Activated T-helper 1 cell treated with Interleukin-2 at 50 U/mL for 16 hours (primary cell): Measurements from ENCODE around the gene KIF3C.
"Not testable (repeated sequence)": the region's sequence is repeated elsewhere in the genome, so short reads cannot be mapped to it uniquely, and the experiment has no call there.

Experiments
- DNase-seq: peaks from one replicate; pipeline ENCODE4 v3.0.0-alpha.2; 2020; ENCODE audit warnings: low read depth

KIF3C gene

GRCh38 chr2:25982273-25982967 lies at the start of gene KIF3C:
TSS of gene KIF3C (minus strand) at chr2:25982497. CDS start at chr2:25981917, 580 bp downstream.
- peak; percentile 63 for DNase-seq

GRCh38 chr2:26028083-26028482 lies 45.8 kb upstream of the KIF3C start:
- not testable (repeated sequence) for DNase-seq

- DNase-seq = no peak
These were observed 43.2 kb upstream of the KIF3C start for GRCh38 chr2:26025509-26025908.

- DNase-seq = no peak
These were observed 42.0 kb upstream of the KIF3C start for GRCh38 chr2:26024260-26024659.

GRCh38 chr2:26020231-26020640 lies 37.9 kb upstream of the KIF3C start:
- DNase-seq = no peak

GRCh38 chr2:26018184-26019055 lies 36.1 kb upstream of the KIF3C start:
- no peak for DNase-seq

GRCh38 chr2:26017464-26018183 lies 35.3 kb upstream of the KIF3C start:
- no peak for DNase-seq

- DNase-seq = not testable (repeated sequence)
These were observed 34.4 kb upstream of the KIF3C start for GRCh38 chr2:26016706-26017045.

- DNase-seq = no peak
These were observed 33.9 kb upstream of the KIF3C start for GRCh38 chr2:26016012-26016705.

GRCh38 chr2:26013668-26014067 lies 31.4 kb upstream of the KIF3C start:
- no peak for DNase-seq

GRCh38 chr2:26011990-26012856 lies 29.9 kb upstream of the KIF3C start:
- DNase-seq = no peak

- no peak for DNase-seq
These were observed 29.3 kb upstream of the KIF3C start for GRCh38 chr2:26011609-26011989.

- no peak for DNase-seq
These were observed 28.6 kb upstream of the KIF3C start for GRCh38 chr2:26010943-26011342.

GRCh38 chr2:26009567-26009963 lies 27.3 kb upstream of the KIF3C start:
- no peak for DNase-seq

- no peak for DNase-seq
These were observed 26.7 kb upstream of the KIF3C start for GRCh38 chr2:26008851-26009566.

GRCh38 chr2:26008095-26008494 lies 25.8 kb upstream of the KIF3C start:
- no peak for DNase-seq

GRCh38 chr2:26002632-26003310 lies 20.5 kb upstream of the KIF3C start:
- DNase-seq = no peak

- DNase-seq = no peak
These were observed 19.6 kb upstream of the KIF3C start for GRCh38 chr2:26001743-26002351.

- no peak for DNase-seq
These were observed 18.3 kb upstream of the KIF3C start for GRCh38 chr2:26000561-26001082.
